Measurements from ENCODE around the gene TNK2. TPM values are rescaled to one million over a fixed set of nuclear protein-coding genes. Genes with fewer than 3 reads are reported as not detected.

TNK2 gene
- total RNA-seq, 4 donors from 2014 or later = 18.4 to 45.7 (median 42.8) TPM

DNA sequence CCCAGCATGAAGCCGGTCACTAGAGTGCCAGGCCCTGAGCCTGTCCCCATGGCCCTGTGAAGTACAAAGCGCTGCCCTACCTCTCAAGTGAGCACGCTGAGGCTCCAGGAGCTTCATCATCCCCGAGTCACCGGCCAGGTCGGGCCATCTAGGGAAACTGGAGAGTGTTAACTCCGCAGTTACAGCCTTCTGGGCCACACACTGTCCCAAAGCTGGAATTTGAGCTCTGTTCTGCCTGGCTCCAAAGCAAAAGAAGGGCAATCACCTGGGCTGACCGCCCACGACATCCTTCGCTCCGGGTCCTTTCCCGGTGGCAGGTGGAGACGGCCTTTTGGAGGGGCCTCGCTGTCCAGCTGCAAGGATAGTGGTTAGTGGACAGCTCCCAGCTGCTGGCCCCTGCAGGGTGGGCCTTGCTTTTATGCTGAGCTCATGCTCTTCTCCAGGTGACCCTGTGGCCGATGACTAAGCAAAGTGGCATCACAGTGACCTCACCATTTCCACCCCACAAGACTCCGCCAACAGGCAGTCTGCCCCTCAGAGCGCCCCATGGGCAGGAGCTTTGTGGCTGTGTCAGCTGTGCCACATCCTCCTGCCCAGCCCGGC, 93.1 kb downstream of the TNK2 start:
- H3K4me1 ChIP-seq = peaks cover 0 to 10% (median 0%) of the 10 kb centered on the region in 3 donors
- no peaks in the 10 kb centered on the region for H3K36me3 ChIP-seq
- H3K4me3 ChIP-seq = no peak overlapping the region
- peak overlapping the region in 1 of 4 donors; percentile 27 for H3K27ac ChIP-seq
- no peaks in the 10 kb centered on the region for H3K9me3 ChIP-seq
- TF ChIP-seq, protein P1, sequence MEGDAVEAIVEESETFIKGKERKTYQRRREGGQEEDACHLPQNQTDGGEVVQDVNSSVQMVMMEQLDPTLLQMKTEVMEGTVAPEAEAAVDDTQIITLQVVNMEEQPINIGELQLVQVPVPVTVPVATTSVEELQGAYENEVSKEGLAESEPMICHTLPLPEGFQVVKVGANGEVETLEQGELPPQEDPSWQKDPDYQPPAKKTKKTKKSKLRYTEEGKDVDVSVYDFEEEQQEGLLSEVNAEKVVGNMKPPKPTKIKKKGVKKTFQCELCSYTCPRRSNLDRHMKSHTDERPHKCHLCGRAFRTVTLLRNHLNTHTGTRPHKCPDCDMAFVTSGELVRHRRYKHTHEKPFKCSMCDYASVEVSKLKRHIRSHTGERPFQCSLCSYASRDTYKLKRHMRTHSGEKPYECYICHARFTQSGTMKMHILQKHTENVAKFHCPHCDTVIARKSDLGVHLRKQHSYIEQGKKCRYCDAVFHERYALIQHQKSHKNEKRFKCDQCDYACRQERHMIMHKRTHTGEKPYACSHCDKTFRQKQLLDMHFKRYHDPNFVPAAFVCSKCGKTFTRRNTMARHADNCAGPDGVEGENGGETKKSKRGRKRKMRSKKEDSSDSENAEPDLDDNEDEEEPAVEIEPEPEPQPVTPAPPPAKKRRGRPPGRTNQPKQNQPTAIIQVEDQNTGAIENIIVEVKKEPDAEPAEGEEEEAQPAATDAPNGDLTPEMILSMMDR (IDR thresholded peaks at IDR 0.05) = no peak
- TF ChIP-seq POLR2A (IDR thresholded peaks at IDR 0.05) = no peak
- no peak for DNase-seq
- H3K27me3 ChIP-seq = peaks cover 0 to 42% (median 0%) of the 10 kb centered on the region in 4 donors
- WGBS, 2 donors = 73 to 83% methylated on average over 3 to 7 of the region's 18 CpGs
- intact Hi-C loops (cut with DNase I) = no loop called here

DNA sequence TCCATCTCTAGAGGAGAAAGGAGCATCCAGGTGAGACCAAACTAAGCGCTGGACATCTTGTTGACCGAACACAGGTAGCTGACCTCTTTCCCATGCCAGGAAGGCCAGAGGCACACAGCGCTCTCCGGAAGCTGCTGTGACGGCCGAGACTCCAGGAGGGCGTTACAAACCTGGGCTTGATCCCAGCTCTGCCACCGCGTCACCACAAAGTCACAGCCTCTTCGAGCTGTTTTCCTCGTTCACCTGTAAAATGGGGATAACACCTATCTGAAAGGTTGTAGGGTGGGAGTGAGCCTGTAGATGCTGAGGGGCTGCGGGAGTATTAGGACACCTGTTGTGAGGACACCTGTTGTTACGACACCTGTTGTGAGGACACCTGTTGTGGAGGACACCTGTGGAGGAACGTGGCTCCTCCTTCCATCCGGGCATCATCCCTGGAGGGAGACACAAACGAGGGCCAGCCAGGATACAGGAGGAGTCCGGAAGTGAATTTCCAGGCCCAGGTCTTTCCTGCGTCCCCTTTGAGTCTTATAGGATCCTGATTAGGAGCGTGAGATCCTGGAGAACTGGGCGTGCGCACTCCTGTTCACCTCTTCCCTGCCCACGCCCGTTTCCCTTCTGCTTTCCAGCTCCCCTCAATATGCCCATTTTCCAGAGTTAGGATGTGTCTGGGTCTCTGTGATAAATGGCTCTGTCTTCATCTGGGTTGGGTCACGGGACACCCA, 94.3 kb downstream of the TNK2 start:
- 81 to 85% methylated on average over 19 to 22 of the region's 24 CpGs for WGBS, 2 donors
- Histone ChIP-seq H3K4me1 (peaks cover 0 to 10% (median 0%) of the 10 kb centered on the region in 3 donors), H3K9me3 (no peaks in the 10 kb centered on the region), H3K36me3 (no peaks in the 10 kb centered on the region), H3K27me3 (peaks cover 0 to 38% (median 0%) of the 10 kb centered on the region in 4 donors), H3K4me3 (no peak overlapping the region), H3K27ac (no peak overlapping the region)
- no peak for DNase-seq
- intact Hi-C loops (cut with DNase I) = no loop called here
- no peak for TF ChIP-seq POLR2A (IDR thresholded peaks at IDR 0.05)
- TF ChIP-seq, protein P1 (IDR thresholded peaks at IDR 0.05) = no peak

Small RNAs within 50 kb of the gene (small RNA-seq; reads per million reads assigned to genes)
- gene MIR6829 (0 reads per million in 4 donors), gene RNU2-11P (0 reads per million in 4 donors)

Other genes starting within 250 kb of the TNK2 start
- 10 to 100 TPM; 14.1 to 64.1 (median 25.7) TPM for gene MUC20, start 187.6 kb downstream of the TNK2 start, total RNA-seq
- gene MUC4, start 96.6 kb downstream of the TNK2 start, total RNA-seq = 10 to 100 TPM; 11.1 to 51.6 (median 32.2) TPM
- gene TFRC, start 173.5 kb upstream of the TNK2 start, total RNA-seq = 100 to 1,000 TPM in 3 of 4 donors, 10 to 100 TPM in 1; 71.0 to 202 (median 151) TPM

All from esophagus squamous epithelium (tissue), 5 donors.